ENCODE data around the gene MARF1. TPM values are rescaled to one million over a fixed set of nuclear protein-coding genes. Genes with fewer than 3 reads are reported as not detected.

The MARF1 gene
- total RNA-seq, 1 experiment from 2014 or later = 59.4 TPM

- ChIA-PET POLR2A (no interaction called here), CTCF (no interaction called here), RAD21 (ENCODE audit: low non-redundant PET in 1 of 2, low total read pairs in 2 of 2, uncharacterized antibody in 2 of 2, unreplicated experiment in 2 of 2) (no interaction called here)
- H3K9ac ChIP-seq (ENCODE audit: low read length) = no peak overlapping the region
- H4K20me1 ChIP-seq (ENCODE audit: insufficient read depth) = no peaks in the 10 kb centered on the region
- H3K4me2 ChIP-seq (ENCODE audit: low read length) = no peak overlapping the region
- no TSS peak for BruUV-seq (replicated peaks)
- H3K9me3 ChIP-seq (ENCODE audit: control insufficient read depth in 1 of 2, insufficient read depth in 1 of 2, low read depth in 1 of 2, low read length in 2 of 2) = no peaks in the 10 kb centered on the region
- TF ChIP-seq JUND (IDR thresholded peaks at IDR 0.05) = no peak
- TF ChIP-seq MAX (IDR thresholded peaks at IDR 0.05) = no peak
- no peak for TF ChIP-seq REST (IDR thresholded peaks at IDR 0.05; ENCODE audit: low read depth)
- no peak for TF ChIP-seq ELF1 (IDR thresholded peaks at IDR 0.05; ENCODE audit: borderline replicate concordance, low read depth)
- TF ChIP-seq ZNF274 (IDR thresholded peaks at IDR 0.05; ENCODE audit: low read depth, low read length) = no peak
- no peak for TF ChIP-seq CBX3 (IDR thresholded peaks at IDR 0.05; ENCODE audit: low read depth)
- no peak for TF ChIP-seq CTCF (IDR thresholded peaks at IDR 0.05 in 2 of 3, conservative IDR thresholded peaks at IDR 0.05 in 1 of 3; ENCODE audit: borderline replicate concordance in 1 of 3, insufficient read depth in 1 of 3, low read depth in 2 of 3, low read length in 2 of 3)
- TF ChIP-seq SRF (IDR thresholded peaks at IDR 0.05; ENCODE audit: low read depth) = no peak
- no peak for TF ChIP-seq ZFX (IDR thresholded peaks at IDR 0.05)
- H3K79me2 ChIP-seq (ENCODE audit: insufficient read depth, low read length) = peaks cover 68% of the 10 kb centered on the region
- H3K27me3 ChIP-seq (ENCODE audit: insufficient read depth, low read length) = no peaks in the 10 kb centered on the region
- no peak for DNase-seq (ENCODE audit: low read depth, low spot score)
- ATAC-seq = no peak
- peaks cover 10 to 16% of the 10 kb centered on the region in 2 experiments; a peak in 1 of 4 replicates for H3K36me3 ChIP-seq (ENCODE audit: control insufficient read depth in 1 of 2, insufficient read depth in 2 of 2, low read length in 2 of 2)
- peaks cover 10 to 16% of the 10 kb centered on the region in 2 experiments; a peak in 3 of 4 replicates for H3K4me1 ChIP-seq (ENCODE audit: control insufficient read depth in 1 of 2, insufficient read depth in 2 of 2, low read length in 2 of 2)
- H3K4me3 ChIP-seq (replicated peaks in 1 of 2; ENCODE audit: low read depth in 1 of 2, low read length in 2 of 2) = no peak overlapping the region
- no peaks in the 10 kb centered on the region for H3K9me2 ChIP-seq (ENCODE audit: insufficient read depth)
- intact Hi-C loops (cut with micrococcal nuclease) = no loop called here
- H2AFZ ChIP-seq (ENCODE audit: low read depth, low read length, poor library complexity, severe bottlenecking) = no peak overlapping the region
- H3K27ac ChIP-seq (ENCODE audit: low read depth, low read length) = no peak overlapping the region
Observed at GRCh38 chr16:15652293-15653001, 9.5 kb upstream of the MARF1 start.

Data from HCT116 (cell line).